Panc1 (cell line): ENCODE results near the gene WDR89. TPM values are rescaled to one million over a fixed set of nuclear protein-coding genes. Genes with fewer than 3 reads are reported as not detected.

Source experiments
- ATAC-seq: fragments of 200-7000 bp; cut with Tn5 transposase; 2 replicates; pipeline ENCODE4 v1.9.1; 2020; ENCODE audit warnings: mild to moderate bottlenecking, moderate library complexity
- BruUV-seq: library from RNA; stranded (reverse); fragments of 400-500 nt; replicated peaks from 2 replicates; lab custom pipeline; 2021; lab: Mats Ljungman, UMichigan
- CTCF ChIA-PET: fragments of 300-600 bp; sonication (Branson Sonifier 250); formaldehyde crosslinking; loops from one replicate; lab custom pipeline; 2022; ENCODE audit warnings: antibody characterized with exemption; lab: Charles Lee
- POLR2A ChIA-PET: fragments of 300-600 bp; sonication (Branson Sonifier 250); formaldehyde crosslinking; loops from one replicate; lab custom pipeline; 2022; ENCODE audit warnings: antibody characterized with exemption; lab: Charles Lee
- DNase-seq: peaks from one replicate; pipeline ENCODE4 v3.0.0-alpha.2; 2010; ENCODE audit warnings: low read depth, low spot score
- H3K27ac ChIP-seq: 2 replicates; pipeline ENCODE4 v1.5.1; 2011; ENCODE audit warnings: mild to moderate bottlenecking, low read length, inconsistent platforms
- H3K27me3 ChIP-seq: fragments of 200-500 bp; sonication (Bioruptor generic); 2 replicates; pipeline ENCODE4 v1.6.0; 2014; ENCODE audit warnings: low read length, inconsistent platforms; ENCODE audit not compliant: control insufficient read depth, insufficient read depth
- H3K36me3 ChIP-seq: fragments of 200-500 bp; sonication (Bioruptor generic); 2 replicates; pipeline ENCODE4 v1.5.1; 2014; ENCODE audit warnings: inconsistent platforms, mild to moderate bottlenecking, low read length, moderate library complexity; ENCODE audit not compliant: control insufficient read depth, insufficient read depth
- H3K4me1 ChIP-seq: 2 replicates; pipeline ENCODE4 v1.5.1; 2011; ENCODE audit warnings: inconsistent platforms, mild to moderate bottlenecking, low read length, moderate library complexity; ENCODE audit not compliant: control insufficient read depth, insufficient read depth
- H3K4me3 ChIP-seq, 2 experiments: 2 replicates each; pipeline ENCODE4 v1.5.1; 2011 to 2012; ENCODE audit warnings: low read depth in 2 of 2, low read length in 2 of 2, mild to moderate bottlenecking in 2 of 2, inconsistent platforms in 1 of 2, moderate library complexity in 1 of 2
- H3K9me3 ChIP-seq: fragments of 200-500 bp; sonication (Bioruptor generic); 2 replicates; pipeline ENCODE4 v1.5.1; 2014; ENCODE audit warnings: low read depth, mild to moderate bottlenecking, inconsistent platforms, low read length, moderate library complexity; ENCODE audit not compliant: control insufficient read depth, insufficient read depth
- POLR2AphosphoS5 ChIP-seq: IDR thresholded peaks from 2 replicates; pipeline ENCODE4 v1.6.1; 2012; ENCODE audit warnings: mild to moderate bottlenecking, low read depth, low read length, moderate library complexity
- SIN3A ChIP-seq: IDR thresholded peaks from 2 replicates; pipeline ENCODE4 v1.6.1; 2012; ENCODE audit warnings: low read depth, mild to moderate bottlenecking, low read length, moderate library complexity, borderline replicate concordance; ENCODE audit not compliant: insufficient read depth
- TCF7L2 ChIP-seq: IDR thresholded peaks from 2 replicates; pipeline ENCODE4 v1.6.1; 2011; ENCODE audit warnings: mild to moderate bottlenecking, low read depth, low read length, inconsistent platforms
- in situ Hi-C: cut with HindIII; loops from 2 replicates; pipeline ENCODE4 v1.10.0; 2016; ENCODE audit warnings: low sequenced_read_pairs, low pct_unique_long_range_greater_than_20kb
- intact Hi-C: fragments of 100-400 bp; cut with micrococcal nuclease; formaldehyde crosslinking; loops from one replicate; pipeline ENCODE4 v1.10.0; 2022; ENCODE audit not compliant: unreplicated experiment
- total RNA-seq: library from RNA; stranded (reverse); gene quantifications from one replicate; pipeline ENCODE4 v1.2.1, GENCODE V29; 2021; ENCODE audit not compliant: unreplicated experiment
- TF ChIP-seq, protein P1 (sequence below): fragments of 450-650 bp; IDR thresholded peaks from 2 replicates; pipeline ENCODE4 v1.5.1; 2017; ENCODE audit warnings: mild to moderate bottlenecking
- TF ChIP-seq, protein P2 (sequence below), 2 experiments: IDR thresholded peaks; 2 replicates each; pipeline ENCODE4 v1.6.1; 2011 to 2012; ENCODE audit warnings: low read depth in 2 of 2, control low read depth in 1 of 2, low read length in 1 of 2, mild to moderate bottlenecking in 1 of 2, moderate library complexity in 1 of 2; ENCODE audit not compliant: insufficient read depth in 1 of 2

Gene WDR89
- total RNA-seq, 1 experiment from 2014 or later, result 13.0 TPM

DNA sequence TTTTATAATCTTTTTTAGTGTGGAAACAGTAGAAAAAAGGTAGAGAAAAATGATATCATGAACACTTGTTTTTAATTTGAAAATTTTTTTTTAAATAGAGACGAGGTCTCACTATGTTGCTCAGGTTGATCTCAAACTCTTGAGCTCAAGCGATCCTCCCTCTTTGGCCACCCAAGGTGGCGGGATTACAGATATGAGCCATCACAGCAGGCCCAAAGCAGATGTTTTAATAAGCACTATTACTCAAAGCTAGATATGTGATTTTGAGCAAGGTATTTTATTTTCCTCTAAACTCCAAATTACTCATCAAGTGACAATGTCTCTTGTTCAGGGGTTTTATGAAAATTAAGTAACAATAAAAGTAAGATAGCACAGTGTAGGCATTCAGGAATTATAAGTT, 10.7 kb upstream of the WDR89 start:
- DNase-seq (no peak), ATAC-seq (no peak)
- in situ Hi-C loops (no loop called here), intact Hi-C loops (no loop called here)
- POLR2A ChIA-PET, result interaction anchor here (0.7 kb wide), 1 partner anchor 11 kb away, joined by 11 read pairs; no protein-coding TSS in a partner anchor
- Histone ChIP-seq H3K27me3 (no peaks in the 10 kb centered on the region), H3K36me3 (no peaks in the 10 kb centered on the region), H3K4me1 (no peaks in the 10 kb centered on the region), H3K4me3 (no peak overlapping the region), H3K27ac (no peak overlapping the region), H3K9me3 (no peaks in the 10 kb centered on the region)
- CTCF ChIA-PET, result no interaction called here
- TF ChIP-seq POLR2AphosphoS5 (no peak), SIN3A (no peak)
- BruUV-seq, result no TSS peak

DNA sequence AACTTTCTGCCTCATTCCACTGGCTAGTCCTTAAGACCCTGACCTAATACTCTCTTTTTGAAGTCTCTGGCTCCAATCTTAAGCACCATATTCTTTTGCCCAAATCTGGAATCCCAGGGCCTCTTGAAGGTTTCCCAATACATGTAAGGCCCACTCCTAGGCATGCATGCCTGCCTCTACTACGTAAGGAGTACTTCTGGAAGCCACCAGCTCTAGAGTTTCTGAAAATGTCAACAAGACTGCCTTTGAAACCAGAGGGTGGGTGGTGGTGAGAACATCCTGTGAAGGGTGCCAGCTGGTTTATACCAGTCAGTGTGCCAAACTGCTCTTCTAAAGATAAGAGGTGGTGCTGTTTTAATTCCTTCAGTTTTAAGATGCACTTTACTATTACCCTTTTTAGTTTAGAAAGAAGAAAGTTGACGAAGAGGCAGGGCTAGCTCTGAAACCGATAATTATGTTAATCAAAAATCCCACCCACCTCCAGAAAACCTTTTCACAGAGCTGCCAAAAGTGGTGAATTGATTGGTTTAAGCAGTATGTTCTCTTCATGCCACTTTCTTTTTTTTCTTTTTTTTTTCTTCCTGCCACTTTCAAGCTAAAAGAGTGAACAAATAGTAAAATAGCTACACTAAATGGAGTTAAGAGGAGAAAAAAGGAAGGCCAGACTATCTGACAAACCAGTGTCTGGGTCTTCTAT, 8.7 kb upstream of the WDR89 start:
- no peaks in the 10 kb centered on the region for H3K4me1 ChIP-seq
- CTCF ChIA-PET, result interaction anchor here (0.6 kb wide), 1 partner anchor 38 kb away, joined by 11 read pairs; no protein-coding TSS in a partner anchor
- no peak overlapping the region for H3K4me3 ChIP-seq
- intact Hi-C loops, result no loop called here
- H3K36me3 ChIP-seq, result no peaks in the 10 kb centered on the region
- TF ChIP-seq TCF7L2, result no peak
- TF ChIP-seq, protein P1, sequence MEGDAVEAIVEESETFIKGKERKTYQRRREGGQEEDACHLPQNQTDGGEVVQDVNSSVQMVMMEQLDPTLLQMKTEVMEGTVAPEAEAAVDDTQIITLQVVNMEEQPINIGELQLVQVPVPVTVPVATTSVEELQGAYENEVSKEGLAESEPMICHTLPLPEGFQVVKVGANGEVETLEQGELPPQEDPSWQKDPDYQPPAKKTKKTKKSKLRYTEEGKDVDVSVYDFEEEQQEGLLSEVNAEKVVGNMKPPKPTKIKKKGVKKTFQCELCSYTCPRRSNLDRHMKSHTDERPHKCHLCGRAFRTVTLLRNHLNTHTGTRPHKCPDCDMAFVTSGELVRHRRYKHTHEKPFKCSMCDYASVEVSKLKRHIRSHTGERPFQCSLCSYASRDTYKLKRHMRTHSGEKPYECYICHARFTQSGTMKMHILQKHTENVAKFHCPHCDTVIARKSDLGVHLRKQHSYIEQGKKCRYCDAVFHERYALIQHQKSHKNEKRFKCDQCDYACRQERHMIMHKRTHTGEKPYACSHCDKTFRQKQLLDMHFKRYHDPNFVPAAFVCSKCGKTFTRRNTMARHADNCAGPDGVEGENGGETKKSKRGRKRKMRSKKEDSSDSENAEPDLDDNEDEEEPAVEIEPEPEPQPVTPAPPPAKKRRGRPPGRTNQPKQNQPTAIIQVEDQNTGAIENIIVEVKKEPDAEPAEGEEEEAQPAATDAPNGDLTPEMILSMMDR, result no peak
- TF ChIP-seq, protein P2, sequence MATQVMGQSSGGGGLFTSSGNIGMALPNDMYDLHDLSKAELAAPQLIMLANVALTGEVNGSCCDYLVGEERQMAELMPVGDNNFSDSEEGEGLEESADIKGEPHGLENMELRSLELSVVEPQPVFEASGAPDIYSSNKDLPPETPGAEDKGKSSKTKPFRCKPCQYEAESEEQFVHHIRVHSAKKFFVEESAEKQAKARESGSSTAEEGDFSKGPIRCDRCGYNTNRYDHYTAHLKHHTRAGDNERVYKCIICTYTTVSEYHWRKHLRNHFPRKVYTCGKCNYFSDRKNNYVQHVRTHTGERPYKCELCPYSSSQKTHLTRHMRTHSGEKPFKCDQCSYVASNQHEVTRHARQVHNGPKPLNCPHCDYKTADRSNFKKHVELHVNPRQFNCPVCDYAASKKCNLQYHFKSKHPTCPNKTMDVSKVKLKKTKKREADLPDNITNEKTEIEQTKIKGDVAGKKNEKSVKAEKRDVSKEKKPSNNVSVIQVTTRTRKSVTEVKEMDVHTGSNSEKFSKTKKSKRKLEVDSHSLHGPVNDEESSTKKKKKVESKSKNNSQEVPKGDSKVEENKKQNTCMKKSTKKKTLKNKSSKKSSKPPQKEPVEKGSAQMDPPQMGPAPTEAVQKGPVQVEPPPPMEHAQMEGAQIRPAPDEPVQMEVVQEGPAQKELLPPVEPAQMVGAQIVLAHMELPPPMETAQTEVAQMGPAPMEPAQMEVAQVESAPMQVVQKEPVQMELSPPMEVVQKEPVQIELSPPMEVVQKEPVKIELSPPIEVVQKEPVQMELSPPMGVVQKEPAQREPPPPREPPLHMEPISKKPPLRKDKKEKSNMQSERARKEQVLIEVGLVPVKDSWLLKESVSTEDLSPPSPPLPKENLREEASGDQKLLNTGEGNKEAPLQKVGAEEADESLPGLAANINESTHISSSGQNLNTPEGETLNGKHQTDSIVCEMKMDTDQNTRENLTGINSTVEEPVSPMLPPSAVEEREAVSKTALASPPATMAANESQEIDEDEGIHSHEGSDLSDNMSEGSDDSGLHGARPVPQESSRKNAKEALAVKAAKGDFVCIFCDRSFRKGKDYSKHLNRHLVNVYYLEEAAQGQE (IDR thresholded peaks at IDR 0.05; ENCODE audit: insufficient read depth in 1 of 2, low read depth in 2 of 2, low read length in 1 of 2), result no peak
- TF ChIP-seq POLR2AphosphoS5, result no peak
- TF ChIP-seq SIN3A, result no peak
- BruUV-seq, result no TSS peak
- no peak overlapping the region for H3K27ac ChIP-seq
- H3K27me3 ChIP-seq, result no peaks in the 10 kb centered on the region
- in situ Hi-C loops, result no loop called here
- DNase-seq, result no peak
- no peak for ATAC-seq
- POLR2A ChIA-PET, result no interaction called here
- no peaks in the 10 kb centered on the region for H3K9me3 ChIP-seq
